Endothelial cell of umbilical vein (primary cell): ENCODE data around the gene SNRNP27. TPM values are rescaled to one million over a fixed set of nuclear protein-coding genes. Genes with fewer than 3 reads are reported as not detected.

Experiments used
- BruUV-seq: library from RNA; stranded (reverse); fragments of 400-500 nt; replicated peaks from 2 replicates; lab custom pipeline; 2021; lab: Mats Ljungman, UMichigan
- CTCF ChIA-PET: fragments of 300-600, 350-600 bp; sonication (Branson Sonifier 250); formaldehyde crosslinking; loops from one replicate; lab custom pipeline; 2021; ENCODE audit warnings: antibody characterized with exemption, inconsistent platforms; lab: Charles Lee
- POLR2A ChIA-PET: fragments of 300-600, 350-600 bp; sonication (Branson Sonifier 250); formaldehyde crosslinking; loops from one replicate; lab custom pipeline; 2021; ENCODE audit warnings: antibody characterized with exemption, inconsistent platforms; lab: Charles Lee
- DNase-seq: peaks from one replicate; pipeline ENCODE4 v3.0.0-alpha.2; 2011; ENCODE audit warnings: low read depth, low spot score
- FAIRE-seq: peaks from 2 replicates; lab custom pipeline; 2011; peaks lifted over from hg19 to GRCh38; lab: Jason Lieb, UNC
- H2AFZ ChIP-seq: 2 replicates; pipeline ENCODE4 v1.6.0; 2012; ENCODE audit warnings: low read depth, low read length, control low read depth, inconsistent platforms
- H3K27ac ChIP-seq: 2 replicates; pipeline ENCODE4 v1.5.1; 2011; ENCODE audit warnings: low read depth, mild to moderate bottlenecking, control low read depth, low read length, moderate library complexity; ENCODE audit not compliant: insufficient read depth
- H3K27me3 ChIP-seq, 2 experiments: 2 replicates each; pipeline versions ENCODE4 v1.6.0 to v1.6.1; 2011; ENCODE audit warnings: low read length in 2 of 2, mixed read lengths in 1 of 2; ENCODE audit not compliant: control insufficient read depth in 2 of 2, insufficient read depth in 2 of 2
- H3K36me3 ChIP-seq, 2 experiments: 2 replicates in 1 of 2; 3 replicates in 1 of 2; pipeline ENCODE4 v1.5.1; 2011; ENCODE audit warnings: low read length in 2 of 2, mild to moderate bottlenecking in 1 of 2, moderate library complexity in 1 of 2; ENCODE audit not compliant: control insufficient read depth in 2 of 2, insufficient read depth in 2 of 2; ENCODE audit errors: extremely low read depth in 1 of 2
- H3K4me1 ChIP-seq: 3 replicates; pipeline ENCODE4 v1.5.1; 2011; ENCODE audit warnings: mild to moderate bottlenecking, low read length; ENCODE audit not compliant: control insufficient read depth, insufficient read depth; ENCODE audit errors: extremely low read depth
- H3K4me2 ChIP-seq: 2 replicates; pipeline ENCODE4 v1.6.1; 2011; ENCODE audit warnings: low read length, control low read depth, mixed read lengths; ENCODE audit not compliant: insufficient read depth
- H3K4me3 ChIP-seq, 3 experiments: fragments of 200-600 bp in 1 of 3; sonication (generic), shearing (Covaris generic) in 1 of 3; replicated peaks in 1 of 3; 2 replicates each; pipeline ENCODE4 v1.5.1; 2011 to 2016; ENCODE audit warnings: control low read depth in 3 of 3, low read length in 3 of 3, mild to moderate bottlenecking in 2 of 3, inconsistent platforms in 1 of 3, low read depth in 1 of 3, moderate library complexity in 1 of 3; ENCODE audit not compliant: insufficient read depth in 1 of 3
- H3K79me2 ChIP-seq: 2 replicates; pipeline ENCODE4 v1.6.0; 2012; ENCODE audit warnings: low read length, inconsistent platforms; ENCODE audit not compliant: control insufficient read depth, insufficient read depth
- H3K9ac ChIP-seq: replicated peaks from 2 replicates; pipeline ENCODE3; 2011; ENCODE audit warnings: low read length, control low read depth; ENCODE audit not compliant: insufficient read depth; ENCODE audit errors: extremely low read depth
- H3K9me1 ChIP-seq: replicated peaks from 3 replicates; pipeline ENCODE4 v1.6.0; 2011; ENCODE audit warnings: mild to moderate bottlenecking, low read length; ENCODE audit not compliant: control insufficient read depth, insufficient read depth; ENCODE audit errors: extremely low read depth
- H3K9me3 ChIP-seq: replicated peaks from 2 replicates; pipeline ENCODE4 v1.5.1; 2012; ENCODE audit warnings: low read length, inconsistent platforms; ENCODE audit not compliant: control insufficient read depth, insufficient read depth
- H4K20me1 ChIP-seq: replicated peaks from 2 replicates; pipeline ENCODE3; 2011; ENCODE audit warnings: mild to moderate bottlenecking, low read length; ENCODE audit not compliant: control insufficient read depth, insufficient read depth; ENCODE audit errors: extremely low read depth
- FOS ChIP-seq: IDR thresholded peaks from 2 replicates; pipeline ENCODE4 v1.6.1; 2011; ENCODE audit warnings: mild to moderate bottlenecking, low read length, moderate library complexity, borderline replicate concordance; ENCODE audit not compliant: insufficient read depth
- GATA2 ChIP-seq: IDR thresholded peaks from 2 replicates; pipeline ENCODE4 v1.7.0; 2011; ENCODE audit warnings: low read depth, mild to moderate bottlenecking, moderate library complexity, mixed read lengths, low read length; ENCODE audit not compliant: insufficient read length, insufficient read depth
- JUN ChIP-seq: IDR thresholded peaks from 2 replicates; pipeline ENCODE4 v1.6.1; 2011; ENCODE audit warnings: borderline replicate concordance, low read depth; ENCODE audit not compliant: insufficient read length, insufficient read depth
- MYC ChIP-seq: IDR thresholded peaks from one replicate; pipeline ENCODE4 v1.6.1; 2011; ENCODE audit warnings: mild to moderate bottlenecking, low read depth, low read length
- dilution Hi-C: fragments of 300-500 bp; cut with MboI; formaldehyde crosslinking; loops from one replicate; pipeline ENCODE4 v1.15.0; 2019; ENCODE audit warnings: low sequenced_read_pairs; ENCODE audit not compliant: extremely low pct_ligation_motif_present
- intact Hi-C: fragments of 100-400 bp; cut with micrococcal nuclease; formaldehyde crosslinking; loops from one replicate; pipeline ENCODE4 v1.10.0; 2022
- polyA plus RNA-seq, 4 experiments: library from polyadenylated mRNA; depleted of rRNA in 3 of 4; stranded (reverse) in 3 of 4; unstranded in 1 of 4; fragments of >200 nt; gene quantifications; 2 replicates each; pipeline versions ENCODE4 v1.2.1 to v1.2.3, GENCODE V29; 2011 to 2012; ENCODE audit warnings: missing spikeins in 1 of 4
- total RNA-seq: library from RNA; stranded (reverse); gene quantifications from 2 replicates; pipeline ENCODE4 v1.2.3, GENCODE V29; 2021
- TF ChIP-seq, protein P1 (sequence below), 2 donors: IDR thresholded peaks; 1 replicate in 1 of 2; 2 replicates in 1 of 2; pipeline ENCODE4 v1.5.1; 2011; ENCODE audit warnings: low read length in 2 of 2, mild to moderate bottlenecking in 2 of 2, moderate library complexity in 2 of 2, control low read depth in 1 of 2, inconsistent platforms in 1 of 2, low read depth in 1 of 2; ENCODE audit not compliant: insufficient read depth in 1 of 2; ENCODE audit errors: extremely low read depth in 1 of 2
- TF ChIP-seq, protein P2 (sequence below): IDR thresholded peaks from 2 replicates; pipeline ENCODE4 v1.6.1; 2011; ENCODE audit not compliant: insufficient read depth, insufficient read length

Gene SNRNP27
- total and polyA plus RNA-seq, 2 donors (not counting 3 experiments of a cell fraction or from before 2014, with no cell fraction given) = 12.7 to 50.6 TPM

DNA sequence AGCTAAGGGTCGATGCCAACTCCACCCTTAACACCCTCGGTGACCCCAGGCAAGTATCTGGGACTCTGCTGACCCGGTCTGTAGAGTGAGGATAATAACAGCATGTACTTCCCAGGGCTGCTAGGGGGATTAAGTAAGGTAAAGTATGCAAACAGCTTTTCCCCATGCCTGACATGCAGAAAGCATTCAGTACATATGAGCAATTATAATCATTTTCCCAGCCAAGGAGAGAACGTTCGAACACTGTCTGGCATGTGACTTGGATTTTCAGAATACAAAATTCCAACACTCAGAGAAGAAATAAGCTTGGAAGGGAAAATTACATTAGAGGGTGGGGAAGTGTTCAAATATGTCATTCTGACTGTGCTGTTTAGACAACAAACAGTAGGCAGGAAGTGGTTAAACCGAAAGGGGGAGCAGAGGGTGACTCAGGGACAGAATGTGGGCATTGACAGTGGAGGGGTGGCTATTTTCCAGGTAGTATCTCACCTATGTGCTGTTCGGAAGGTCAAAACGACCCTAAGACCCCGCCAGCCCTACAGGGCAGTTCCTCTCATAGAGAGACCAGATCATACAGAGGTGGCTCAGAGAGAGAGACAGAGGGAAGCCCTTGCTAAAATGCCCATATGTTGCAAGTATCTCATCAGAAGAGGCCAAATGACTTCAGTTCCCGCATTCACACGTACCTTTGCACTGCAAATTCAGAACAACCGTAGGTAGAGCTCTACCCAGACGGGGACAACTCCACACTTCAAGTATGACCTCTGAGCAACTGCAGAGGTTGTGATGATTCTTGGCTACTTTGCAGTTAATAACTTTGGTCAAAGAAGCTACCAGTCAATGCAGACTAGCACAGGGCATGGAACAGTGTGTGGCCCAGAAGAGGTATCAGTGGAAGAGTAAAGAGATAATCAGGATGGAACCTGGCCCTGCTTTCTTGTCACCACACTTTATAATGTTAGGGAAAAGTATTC is 52.9 kb downstream of the SNRNP27 start:
- Histone ChIP-seq H3K27me3 (no peaks in the 10 kb centered on the region), H3K36me3 (peaks cover 0 to 2% of the 10 kb centered on the region in 2 experiments), H2AFZ (peak overlapping the region; percentile 26), H3K4me2 (peak overlapping the region; percentile 49), H3K79me2 (no peaks in the 10 kb centered on the region), H3K27ac (peak overlapping the region; percentile 54), H4K20me1 (no peaks in the 10 kb centered on the region), H3K9ac (no peak overlapping the region), H3K9me1 (no peaks in the 10 kb centered on the region), H3K4me1 (peaks cover 25% of the 10 kb centered on the region), H3K9me3 (no peaks in the 10 kb centered on the region), H3K4me3 (no peak overlapping the region)
- intact Hi-C loops = loop anchor here (1.0 to 5.0 kb wide), 2 partner anchors 32 to 56 kb away; no protein-coding TSS in a partner anchor
- peak; percentile 41 for DNase-seq
- POLR2A ChIA-PET = interaction anchor here (1.1 kb wide), 1 partner anchor 32 kb away, joined by 5 read pairs; the partner anchor contains the start of gene MXD1
- dilution Hi-C loops = no loop called here
- no TSS peak for BruUV-seq
- CTCF ChIA-PET = interaction anchor here (1.2 to 5.3 kb wide), 5 partner anchors 13 to 222 kb away, joined by 4 to 19 read pairs (median 4); no protein-coding TSS in a partner anchor
- TF ChIP-seq JUN (peak; percentile 10), MYC (no peak), FOS (peak; percentile 85), GATA2 (no peak)
- TF ChIP-seq, protein P1, sequence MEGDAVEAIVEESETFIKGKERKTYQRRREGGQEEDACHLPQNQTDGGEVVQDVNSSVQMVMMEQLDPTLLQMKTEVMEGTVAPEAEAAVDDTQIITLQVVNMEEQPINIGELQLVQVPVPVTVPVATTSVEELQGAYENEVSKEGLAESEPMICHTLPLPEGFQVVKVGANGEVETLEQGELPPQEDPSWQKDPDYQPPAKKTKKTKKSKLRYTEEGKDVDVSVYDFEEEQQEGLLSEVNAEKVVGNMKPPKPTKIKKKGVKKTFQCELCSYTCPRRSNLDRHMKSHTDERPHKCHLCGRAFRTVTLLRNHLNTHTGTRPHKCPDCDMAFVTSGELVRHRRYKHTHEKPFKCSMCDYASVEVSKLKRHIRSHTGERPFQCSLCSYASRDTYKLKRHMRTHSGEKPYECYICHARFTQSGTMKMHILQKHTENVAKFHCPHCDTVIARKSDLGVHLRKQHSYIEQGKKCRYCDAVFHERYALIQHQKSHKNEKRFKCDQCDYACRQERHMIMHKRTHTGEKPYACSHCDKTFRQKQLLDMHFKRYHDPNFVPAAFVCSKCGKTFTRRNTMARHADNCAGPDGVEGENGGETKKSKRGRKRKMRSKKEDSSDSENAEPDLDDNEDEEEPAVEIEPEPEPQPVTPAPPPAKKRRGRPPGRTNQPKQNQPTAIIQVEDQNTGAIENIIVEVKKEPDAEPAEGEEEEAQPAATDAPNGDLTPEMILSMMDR (IDR thresholded peaks at IDR 0.05; ENCODE audit: extremely low read depth in 1 of 2, insufficient read depth in 1 of 2, low read depth in 1 of 2, low read length in 2 of 2) = no peak
- TF ChIP-seq, protein P2, sequence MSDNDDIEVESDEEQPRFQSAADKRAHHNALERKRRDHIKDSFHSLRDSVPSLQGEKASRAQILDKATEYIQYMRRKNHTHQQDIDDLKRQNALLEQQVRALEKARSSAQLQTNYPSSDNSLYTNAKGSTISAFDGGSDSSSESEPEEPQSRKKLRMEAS = no peak
- peak; percentile 69 for FAIRE-seq
